HepG2 (cell line): ENCODE data around the gene CHL1. TPM values are rescaled to one million over a fixed set of nuclear protein-coding genes. Genes with fewer than 3 reads are reported as not detected.
A peak's percentile ranks its signal among the peaks of the same experiment; 100 is the strongest.

Experiments used
- BORCS8-MEF2B ChIP-seq: sonication (generic); formaldehyde crosslinking; IDR thresholded peaks from 2 replicates; pipeline ENCODE4 v1.8.0; 2022; ENCODE audit warnings: mild to moderate bottlenecking, missing genetic modification reagents
- CBFB ChIP-seq: sonication (generic); formaldehyde crosslinking; IDR thresholded peaks from 2 replicates; pipeline ENCODE4 v1.4.0; 2020; ENCODE audit warnings: missing genetic modification reagents
- CEBPG ChIP-seq: IDR thresholded peaks from 2 replicates; pipeline ENCODE4 v1.6.1; 2016
- CREB1 ChIP-seq, 2 experiments: fragments of 450-650 bp in 1 of 2; IDR thresholded peaks; 2 replicates each; pipeline ENCODE4 v1.6.1; 2016 to 2017; ENCODE audit warnings: control low read depth in 1 of 2, mild to moderate bottlenecking in 1 of 2, missing compliant biosample characterization in 1 of 2, missing genetic modification characterization in 1 of 2
- DNMT3B ChIP-seq: conservative IDR thresholded peaks from 2 replicates; pipeline ENCODE4 v1.6.1; 2016; ENCODE audit warnings: missing biosample characterization, control low read depth
- DR1 ChIP-seq: sonication (generic); formaldehyde crosslinking; IDR thresholded peaks from 2 replicates; pipeline ENCODE4 v1.8.0; 2021; ENCODE audit warnings: mild to moderate bottlenecking, missing genetic modification reagents, inconsistent platforms
- FOXA1 ChIP-seq, 2 experiments: fragments of 450-650 bp in 1 of 2; sonication (generic) in 1 of 2; formaldehyde crosslinking in 1 of 2; IDR thresholded peaks; 2 replicates each; pipeline versions ENCODE4 v1.4.0 to v1.6.1; 2016 to 2020; ENCODE audit warnings: missing genetic modification reagents in 1 of 2
- FOXK1 ChIP-seq: sonication (generic); formaldehyde crosslinking; IDR thresholded peaks from 2 replicates; pipeline ENCODE4 v1.4.0; 2020; ENCODE audit warnings: low read depth, missing genetic modification reagents, borderline replicate concordance
- JUNB ChIP-seq: sonication (generic); formaldehyde crosslinking; IDR thresholded peaks from 2 replicates; pipeline ENCODE4 v1.8.0; 2022; ENCODE audit warnings: missing genetic modification reagents, mild to moderate bottlenecking, borderline replicate concordance
- KDM1A ChIP-seq: IDR thresholded peaks from 2 replicates; pipeline ENCODE4 v1.6.1; 2016; ENCODE audit warnings: missing compliant biosample characterization
- KDM4B ChIP-seq: sonication (generic); formaldehyde crosslinking; IDR thresholded peaks from 2 replicates; pipeline ENCODE4 v1.4.0; 2020; ENCODE audit warnings: missing genetic modification reagents
- KLF9 ChIP-seq: IDR thresholded peaks from 2 replicates; pipeline ENCODE4 v1.6.1; 2016; ENCODE audit warnings: low read depth
- MEIS2 ChIP-seq: sonication (generic); formaldehyde crosslinking; IDR thresholded peaks from 2 replicates; pipeline ENCODE4 v1.9.0; 2021; ENCODE audit warnings: mild to moderate bottlenecking, missing genetic modification reagents
- MXI1 ChIP-seq: IDR thresholded peaks from 3 replicates; pipeline ENCODE4 v1.6.1; 2012; ENCODE audit warnings: low read depth, low read length, inconsistent platforms, borderline replicate concordance
- SOX5 ChIP-seq: IDR thresholded peaks from 2 replicates; pipeline ENCODE4 v1.6.1; 2016; ENCODE audit warnings: borderline replicate concordance
- SOX6 ChIP-seq, 2 experiments: fragments of 450-650 bp in 1 of 2; sonication (generic) in 1 of 2; formaldehyde crosslinking in 1 of 2; IDR thresholded peaks; 2 replicates each; pipeline versions ENCODE4 v1.4.0 to v1.6.1; 2017 to 2020; ENCODE audit warnings: antibody characterized with exemption in 1 of 2, mild to moderate bottlenecking in 1 of 2, missing genetic modification reagents in 1 of 2
- TOE1 ChIP-seq: sonication (generic); formaldehyde crosslinking; IDR thresholded peaks from 2 replicates; pipeline ENCODE4 v1.4.0; 2020; ENCODE audit warnings: mild to moderate bottlenecking, missing genetic modification reagents
- ZMYM4 ChIP-seq: sonication (generic); formaldehyde crosslinking; IDR thresholded peaks from 2 replicates; pipeline ENCODE4 v1.8.1; 2023; ENCODE audit warnings: mild to moderate bottlenecking, missing genetic modification reagents
- ZNF335 ChIP-seq: sonication (generic); formaldehyde crosslinking; IDR thresholded peaks from 2 replicates; pipeline ENCODE4 v1.4.0; 2020; ENCODE audit warnings: missing genetic modification reagents
- ZNF816 ChIP-seq: sonication (generic); formaldehyde crosslinking; IDR thresholded peaks from 2 replicates; pipeline ENCODE4 v1.8.0; 2022; ENCODE audit warnings: missing genetic modification reagents, mild to moderate bottlenecking, borderline replicate concordance
- ZNF841 ChIP-seq: sonication (generic); formaldehyde crosslinking; IDR thresholded peaks from 2 replicates; pipeline ENCODE4 v1.8.1; 2023; ENCODE audit warnings: missing genetic modification reagents, borderline replicate concordance
- polyA plus RNA-seq, 8 experiments: library from polyadenylated mRNA; depleted of rRNA in 3 of 8; stranded (reverse) in 7 of 8; unstranded in 1 of 8; fragments of >200 nt; fragmentation: Illumina TruSeq in 4 of 8; extraction: Trizol in 4 of 8; gene quantifications; 2 replicates each; pipeline versions ENCODE4 v1.2.1 to v1.2.3, GENCODE V29; 2011 to 2016; ENCODE audit warnings: low read depth in 4 of 8, missing spikeins in 1 of 8, mixed read lengths in 1 of 8; ENCODE audit not compliant: insufficient read depth in 1 of 8
- total RNA-seq, 5 experiments: library from RNA; depleted of rRNA; stranded (reverse); fragments of >200 nt; fragmentation: Illumina TruSeq; extraction: Trizol; gene quantifications; 2 replicates each; pipeline ENCODE4 v1.2.3, GENCODE V29; 2016; ENCODE audit warnings: low read depth in 1 of 5
- TF ChIP-seq, protein P1 (sequence below): IDR thresholded peaks from 2 replicates; pipeline ENCODE4 v1.6.1; 2016
- TF ChIP-seq, protein P2 (sequence below): sonication (generic); formaldehyde crosslinking; IDR thresholded peaks from 2 replicates; pipeline ENCODE4 v1.5.0; 2020; ENCODE audit warnings: missing genetic modification reagents
- TF ChIP-seq, protein P3 (sequence below): sonication (generic); formaldehyde crosslinking; IDR thresholded peaks from 2 replicates; pipeline ENCODE4 v1.8.0; 2022; ENCODE audit warnings: mild to moderate bottlenecking, missing genetic modification reagents, borderline replicate concordance
- TF ChIP-seq, protein P4 (sequence below): IDR thresholded peaks from 2 replicates; pipeline ENCODE4 v1.6.1; 2016; ENCODE audit warnings: missing biosample characterization, missing genetic modification reagents, low read depth

The CHL1 gene
- total and polyA plus RNA-seq, 2 of the 13 experiments (the other 11 are each of a cell fraction or from before 2014, with no cell fraction given): not detected

DNA sequence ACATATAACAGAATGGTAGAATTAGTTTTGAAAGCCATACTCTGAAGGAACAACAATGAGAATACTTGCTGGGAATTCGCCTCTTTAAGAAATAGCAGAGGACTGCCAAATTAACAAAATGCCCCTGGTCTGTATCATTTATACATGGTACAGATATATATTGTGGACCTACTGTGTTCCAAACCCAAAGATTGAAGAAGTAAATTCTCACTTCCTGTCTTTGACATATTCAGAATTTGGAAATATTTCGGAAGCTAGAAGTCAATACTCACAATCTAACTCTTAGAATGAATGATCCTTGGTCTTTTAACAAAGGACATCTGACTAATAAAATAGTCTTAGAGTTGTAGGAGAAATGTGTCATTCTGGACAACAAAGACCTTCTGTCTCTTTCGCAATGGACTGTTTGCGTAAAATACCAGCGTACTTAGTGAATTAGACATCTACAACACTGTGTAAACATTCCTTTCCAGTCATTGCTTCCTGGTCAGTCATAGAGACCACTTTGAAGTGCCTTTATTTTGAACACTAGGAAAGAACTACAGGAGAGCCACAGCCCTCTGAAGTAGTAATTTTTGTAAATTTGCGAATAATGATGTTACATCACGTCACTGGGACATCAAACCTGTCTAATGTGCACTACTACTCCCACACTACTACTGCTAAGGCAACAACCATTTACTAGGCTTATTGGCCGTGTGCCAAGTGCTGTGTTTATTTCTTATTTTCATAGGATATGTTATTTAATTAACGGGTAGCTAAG is 68.0 kb downstream of the CHL1 start (continued):
- TF ChIP-seq BORCS8-MEF2B (CRISPR knock-in tag) (no peak), KDM1A (CRISPR knock-in tag) (peak; percentile 53; the same call in 1 of the 2 replicates), FOXA1 (IDR thresholded peaks at IDR 0.05) (peak; percentile 44; the same call in 1 of the 2 replicates), FOXA1 (CRISPR knock-in tag; IDR thresholded peaks at IDR 0.05) (peak; percentile 95), SOX5 (CRISPR knock-in tag) (peak; percentile 99), SOX6 (IDR thresholded peaks at IDR 0.05) (no peak), SOX6 (CRISPR knock-in tag; IDR thresholded peaks at IDR 0.05) (peak; percentile 100), FOXK1 (peak; percentile 95), ZNF816 (peak; percentile 58; the same call in 1 of the 2 replicates), JUNB (peak; percentile 79; the same call in 1 of the 2 replicates), CREB1 (IDR thresholded peaks at IDR 0.05) (peak; percentile 87), CREB1 (CRISPR knock-in tag; IDR thresholded peaks at IDR 0.05) (peak; percentile 91), DR1 (CRISPR knock-in tag) (no peak), KLF9 (CRISPR knock-in tag) (no peak), ZNF335 (CRISPR knock-in tag) (0 out of 2 replicates have a peak, but pooled peaks have one; percentile 49), MXI1 (0 out of 3 replicates have a peak, but pooled peaks have one; percentile 15), TOE1 (0 out of 2 replicates have a peak, but pooled peaks have one; percentile 43), KDM4B (CRISPR knock-in tag) (0 out of 2 replicates have a peak, but pooled peaks have one; percentile 85), MEIS2 (CRISPR knock-in tag) (peak; percentile 79), ZNF841 (CRISPR knock-in tag) (no peak), DNMT3B (CRISPR knock-in tag) (peak; percentile 94), ZMYM4 (CRISPR knock-in tag) (peak; percentile 67; the same call in 1 of the 2 replicates), CBFB (CRISPR knock-in tag) (peak; percentile 85), CEBPG (CRISPR knock-in tag) (peak; percentile 98)
- TF ChIP-seq, protein P1, sequence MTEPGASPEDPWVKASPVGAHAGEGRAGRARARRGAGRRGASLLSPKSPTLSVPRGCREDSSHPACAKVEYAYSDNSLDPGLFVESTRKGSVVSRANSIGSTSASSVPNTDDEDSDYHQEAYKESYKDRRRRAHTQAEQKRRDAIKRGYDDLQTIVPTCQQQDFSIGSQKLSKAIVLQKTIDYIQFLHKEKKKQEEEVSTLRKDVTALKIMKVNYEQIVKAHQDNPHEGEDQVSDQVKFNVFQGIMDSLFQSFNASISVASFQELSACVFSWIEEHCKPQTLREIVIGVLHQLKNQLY (CRISPR knock-in tag): peak; percentile 83
- TF ChIP-seq, protein P2, sequence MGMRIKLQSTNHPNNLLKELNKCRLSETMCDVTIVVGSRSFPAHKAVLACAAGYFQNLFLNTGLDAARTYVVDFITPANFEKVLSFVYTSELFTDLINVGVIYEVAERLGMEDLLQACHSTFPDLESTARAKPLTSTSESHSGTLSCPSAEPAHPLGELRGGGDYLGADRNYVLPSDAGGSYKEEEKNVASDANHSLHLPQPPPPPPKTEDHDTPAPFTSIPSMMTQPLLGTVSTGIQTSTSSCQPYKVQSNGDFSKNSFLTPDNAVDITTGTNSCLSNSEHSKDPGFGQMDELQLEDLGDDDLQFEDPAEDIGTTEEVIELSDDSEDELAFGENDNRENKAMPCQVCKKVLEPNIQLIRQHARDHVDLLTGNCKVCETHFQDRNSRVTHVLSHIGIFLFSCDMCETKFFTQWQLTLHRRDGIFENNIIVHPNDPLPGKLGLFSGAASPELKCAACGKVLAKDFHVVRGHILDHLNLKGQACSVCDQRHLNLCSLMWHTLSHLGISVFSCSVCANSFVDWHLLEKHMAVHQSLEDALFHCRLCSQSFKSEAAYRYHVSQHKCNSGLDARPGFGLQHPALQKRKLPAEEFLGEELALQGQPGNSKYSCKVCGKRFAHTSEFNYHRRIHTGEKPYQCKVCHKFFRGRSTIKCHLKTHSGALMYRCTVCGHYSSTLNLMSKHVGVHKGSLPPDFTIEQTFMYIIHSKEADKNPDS (CRISPR knock-in tag): peak; percentile 55; the same call in 1 of the 2 replicates
- TF ChIP-seq, protein P3, sequence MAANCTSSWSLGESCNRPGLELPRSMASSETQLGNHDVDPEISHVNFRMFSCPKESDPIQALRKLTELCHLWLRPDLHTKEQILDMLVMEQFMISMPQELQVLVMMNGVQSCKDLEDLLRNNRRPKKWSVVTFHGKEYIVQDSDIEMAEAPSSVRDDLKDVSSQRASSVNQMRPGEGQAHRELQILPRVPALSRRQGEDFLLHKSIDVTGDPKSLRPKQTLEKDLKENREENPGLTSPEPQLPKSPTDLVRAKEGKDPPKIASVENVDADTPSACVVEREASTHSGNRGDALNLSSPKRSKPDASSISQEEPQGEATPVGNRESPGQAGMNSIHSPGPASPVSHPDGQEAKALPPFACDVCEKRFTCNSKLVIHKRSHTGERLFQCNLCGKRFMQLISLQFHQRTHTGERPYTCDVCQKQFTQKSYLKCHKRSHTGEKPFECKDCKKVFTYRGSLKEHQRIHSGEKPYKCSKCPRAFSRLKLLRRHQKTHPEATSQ (CRISPR knock-in tag): peak; percentile 86; the same call in 1 of the 2 replicates
- TF ChIP-seq, protein P4, sequence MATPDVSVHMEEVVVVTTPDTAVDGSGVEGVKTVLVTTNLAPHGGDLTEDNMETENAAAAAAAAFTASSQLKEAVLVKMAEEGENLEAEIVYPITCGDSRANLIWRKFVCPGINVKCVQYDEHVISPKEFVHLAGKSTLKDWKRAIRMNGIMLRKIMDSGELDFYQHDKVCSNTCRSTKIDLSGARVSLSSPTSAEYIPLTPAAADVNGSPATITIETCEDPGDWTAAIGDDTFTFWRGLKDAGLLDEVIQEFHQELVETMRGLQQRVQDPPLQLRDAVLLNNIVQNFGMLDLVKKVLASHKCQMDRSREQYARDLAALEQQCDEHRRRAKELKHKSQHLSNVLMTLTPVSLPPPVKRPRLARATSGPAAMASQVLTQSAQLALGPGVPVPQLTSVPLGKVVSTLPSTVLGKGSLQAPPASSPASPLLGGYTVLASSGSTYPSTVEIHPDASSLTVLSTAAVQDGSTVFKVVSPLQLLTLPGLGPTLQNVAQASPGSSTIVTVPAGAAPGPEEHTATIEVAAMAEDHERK (CRISPR knock-in tag): no peak
